Measurements from ENCODE around the gene LTO1.
A peak's percentile ranks its signal among the peaks of the same experiment; 100 is the strongest.

Gene LTO1

GRCh38 chr11:69674886-69675714, at the start of gene LTO1:
Gene LTO1, minus strand, starts transcription at chr11:69675353. Its CDS starts 114 bp downstream, at chr11:69675239.
- no peak for TF ChIP-seq CTCF (IDR thresholded peaks at IDR 0.05; ENCODE audit: poor library complexity, severe bottlenecking)
- peak within 1 kb of the TSS; percentile 52 for H3K27ac ChIP-seq (ENCODE audit: poor library complexity, severe bottlenecking)
- no peaks in the 10 kb centered on the region for H3K4me1 ChIP-seq (ENCODE audit: insufficient read depth, poor library complexity, severe bottlenecking)
- H3K9me3 ChIP-seq (ENCODE audit: severe bottlenecking): no peaks in the 10 kb centered on the region
- peaks cover 31% of the 10 kb centered on the region for H3K36me3 ChIP-seq (ENCODE audit: low read depth)
- peak; percentile 93 for DNase-seq (ENCODE audit: low spot score)
- H3K4me3 ChIP-seq (ENCODE audit: severe bottlenecking): peak within 1 kb of the TSS; percentile 73
- peak; percentile 87 for ATAC-seq (ENCODE audit: low read depth)
- no peaks in the 10 kb centered on the region for H3K27me3 ChIP-seq (ENCODE audit: insufficient read depth, poor library complexity, severe bottlenecking)

- peak; percentile 53 for TF ChIP-seq CTCF (IDR thresholded peaks at IDR 0.05; ENCODE audit: poor library complexity, severe bottlenecking)
- Histone ChIP-seq H3K4me1 (ENCODE audit: insufficient read depth, poor library complexity, severe bottlenecking) (no peaks in the 10 kb centered on the region), H3K27ac (ENCODE audit: poor library complexity, severe bottlenecking) (no peak overlapping the region), H3K27me3 (ENCODE audit: insufficient read depth, poor library complexity, severe bottlenecking) (peaks cover 9% of the 10 kb centered on the region), H3K9me3 (ENCODE audit: severe bottlenecking) (no peaks in the 10 kb centered on the region), H3K4me3 (ENCODE audit: severe bottlenecking) (no peak overlapping the region), H3K36me3 (ENCODE audit: low read depth) (no peaks in the 10 kb centered on the region)
- peak; percentile 61; the same call in 1 of the 3 replicates for ATAC-seq (ENCODE audit: low read depth)
- DNase-seq (ENCODE audit: low spot score): no peak
Measured at GRCh38 chr11:69721745-69722144, 46.6 kb upstream of the LTO1 start.

DNA sequence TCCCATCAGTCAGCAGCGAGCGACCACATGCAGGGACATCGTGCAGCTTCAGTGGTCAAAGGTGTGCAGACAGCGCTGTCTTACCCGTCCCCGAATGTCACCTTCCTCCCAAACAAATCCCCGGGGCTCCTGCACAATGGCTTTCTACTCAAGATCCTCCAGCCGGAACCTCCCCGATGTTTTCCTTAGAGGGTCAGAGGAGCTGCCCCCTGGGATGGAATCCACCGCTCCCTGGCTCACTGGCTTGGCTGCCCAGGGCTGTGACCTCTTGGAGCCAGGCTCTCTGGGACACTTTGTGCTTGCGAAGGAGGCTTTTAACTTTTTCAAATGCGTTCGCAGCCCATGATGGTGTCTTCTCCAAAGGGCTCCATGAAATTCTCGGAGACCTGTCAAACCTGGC, 46.0 kb upstream of the LTO1 start:
- no peaks in the 10 kb centered on the region for H3K9me3 ChIP-seq (ENCODE audit: severe bottlenecking)

GRCh38 chr11:69718912-69719311, 43.8 kb upstream of the LTO1 start:
- no peak overlapping the region for H3K27ac ChIP-seq (ENCODE audit: poor library complexity, severe bottlenecking)
- H3K27me3 ChIP-seq (ENCODE audit: insufficient read depth, poor library complexity, severe bottlenecking): peaks cover 9% of the 10 kb centered on the region
- no peaks in the 10 kb centered on the region for H3K4me1 ChIP-seq (ENCODE audit: insufficient read depth, poor library complexity, severe bottlenecking)
- H3K36me3 ChIP-seq (ENCODE audit: low read depth): no peaks in the 10 kb centered on the region
- no peak overlapping the region for H3K4me3 ChIP-seq (ENCODE audit: severe bottlenecking)
- no peak for TF ChIP-seq CTCF (IDR thresholded peaks at IDR 0.05; ENCODE audit: poor library complexity, severe bottlenecking)
- ATAC-seq (ENCODE audit: low read depth): no peak
- H3K9me3 ChIP-seq (ENCODE audit: severe bottlenecking): no peaks in the 10 kb centered on the region
- DNase-seq (ENCODE audit: low spot score): no peak

More for the DNA sequence above, 46.0 kb upstream of the LTO1 start:
- no peak for TF ChIP-seq CTCF (IDR thresholded peaks at IDR 0.05; ENCODE audit: poor library complexity, severe bottlenecking)
- Histone ChIP-seq H3K4me3 (ENCODE audit: severe bottlenecking) (no peak overlapping the region), H3K4me1 (ENCODE audit: insufficient read depth, poor library complexity, severe bottlenecking) (no peaks in the 10 kb centered on the region), H3K27me3 (ENCODE audit: insufficient read depth, poor library complexity, severe bottlenecking) (peaks cover 9% of the 10 kb centered on the region), H3K27ac (ENCODE audit: poor library complexity, severe bottlenecking) (no peak overlapping the region), H3K36me3 (ENCODE audit: low read depth) (no peaks in the 10 kb centered on the region)
- DNase-seq (ENCODE audit: low spot score) (peak; percentile 42), ATAC-seq (ENCODE audit: low read depth) (no peak)

- peaks cover 9% of the 10 kb centered on the region for H3K27me3 ChIP-seq (ENCODE audit: insufficient read depth, poor library complexity, severe bottlenecking)
Measured at GRCh38 chr11:69718147-69718546, 43.0 kb upstream of the LTO1 start.

More at GRCh38 chr11:69718147-69718546, 43.0 kb upstream of the LTO1 start:
- H3K9me3 ChIP-seq (ENCODE audit: severe bottlenecking): no peaks in the 10 kb centered on the region
- no peaks in the 10 kb centered on the region for H3K4me1 ChIP-seq (ENCODE audit: insufficient read depth, poor library complexity, severe bottlenecking)
- H3K27ac ChIP-seq (ENCODE audit: poor library complexity, severe bottlenecking): no peak overlapping the region
- peak; percentile 29 for TF ChIP-seq CTCF (IDR thresholded peaks at IDR 0.05; ENCODE audit: poor library complexity, severe bottlenecking)
- ATAC-seq (ENCODE audit: low read depth) (no peak), DNase-seq (ENCODE audit: low spot score) (peak; percentile 31)
- no peaks in the 10 kb centered on the region for H3K36me3 ChIP-seq (ENCODE audit: low read depth)
- no peak overlapping the region for H3K4me3 ChIP-seq (ENCODE audit: severe bottlenecking)
